Left lung (tissue), 10 donors: ENCODE results near the gene KRTAP22-2. TPM values are rescaled to one million over a fixed set of nuclear protein-coding genes. Genes with fewer than 3 reads are reported as not detected.

ENCODE experiments used
- ATAC-seq: fragments of 200-7000 bp; cut with Tn5 transposase; one replicate; pipeline ENCODE4 v1.9.1; 2020; ENCODE audit warnings: moderate library complexity
- DNase-seq, 4 donors: peaks; one replicate each; pipeline ENCODE4 v3.0.0-alpha.2; 2013 to 2020
- H3K27ac ChIP-seq, 2 donors: fragments of 200-600 bp; sonication (generic) in 1 of 2; one replicate each; pipeline versions ENCODE4 v1.5.0 to v1.8.0; 2020 to 2021
- H3K27me3 ChIP-seq, 2 donors: fragments of 200-600 bp; sonication (generic) in 1 of 2; one replicate each; pipeline versions ENCODE4 v1.5.0 to v1.8.0; 2020 to 2021
- H3K36me3 ChIP-seq, 2 donors: fragments of 200-600 bp; sonication (generic) in 1 of 2; one replicate each; pipeline versions ENCODE4 v1.5.0 to v1.8.0; 2020 to 2021
- H3K4me1 ChIP-seq, 2 donors: fragments of 200-600 bp; one replicate each; pipeline ENCODE4 v1.8.0; 2021
- H3K4me3 ChIP-seq, 2 donors: fragments of 200-600 bp; sonication (generic) in 1 of 2; one replicate each; pipeline versions ENCODE4 v1.5.0 to v1.8.0; 2020 to 2021; ENCODE audit warnings: mild to moderate bottlenecking in 1 of 2
- H3K9me3 ChIP-seq, 2 donors: fragments of 200-600 bp; sonication (generic) in 1 of 2; one replicate each; pipeline versions ENCODE4 v1.5.0 to v1.8.0; 2020 to 2021
- CTCF ChIP-seq, 2 donors: fragments of 200-600 bp; sonication (generic) in 1 of 2; IDR thresholded peaks; one replicate each; pipeline versions ENCODE4 v1.5.0 to v1.8.0; 2021; ENCODE audit warnings: antibody characterized with exemption in 2 of 2
- intact Hi-C, 2 donors: fragments of 100-400 bp; cut with DNase I; formaldehyde crosslinking; loops; one replicate each; pipeline versions ENCODE4 v1.11.2 to v1.14.2; 2022
- polyA plus RNA-seq, 6 donors: library from polyadenylated mRNA; unstranded; fragments of 120-200 nt; gene quantifications; one replicate each; pipeline ENCODE4 v1.2.1, GENCODE V29; 2013; ENCODE audit not compliant: insufficient read length in 6 of 6
- total RNA-seq, 2 donors: library from RNA; stranded (reverse); fragmentation: NEBNext Ultra II Directional; extraction: Animal tissue kit (Norgen Biotek cat#: 25700); gene quantifications; one replicate each; pipeline ENCODE4 v1.2.1, GENCODE V29; 2021
- donor health status: DM: no; HTN: yes; CAD: no.
- donor health status: DM: no; HTN: no; CAD: no.

Gene KRTAP22-2
- total and polyA plus RNA-seq, 8 donors = not detected

GRCh38 chr21:30577766-30578165, 12.4 kb downstream of the KRTAP22-2 start:
- no peaks in the 10 kb centered on the region for H3K27me3 ChIP-seq
- intact Hi-C loops = no loop called here
- H3K36me3 ChIP-seq = no peaks in the 10 kb centered on the region
- no peak overlapping the region for H3K4me3 ChIP-seq
- no peak for TF ChIP-seq CTCF (IDR thresholded peaks at IDR 0.05)
- ATAC-seq (no peak), DNase-seq (no peak)
- no peak overlapping the region for H3K27ac ChIP-seq
- no peaks in the 10 kb centered on the region for H3K4me1 ChIP-seq
- H3K9me3 ChIP-seq = no peaks in the 10 kb centered on the region

- H3K9me3 ChIP-seq = no peaks in the 10 kb centered on the region
- no peaks in the 10 kb centered on the region for H3K36me3 ChIP-seq
- no peak overlapping the region for H3K27ac ChIP-seq
- DNase-seq (no peak), ATAC-seq (no peak)
- no peaks in the 10 kb centered on the region for H3K4me1 ChIP-seq
- no peaks in the 10 kb centered on the region for H3K27me3 ChIP-seq
- no peak for TF ChIP-seq CTCF (IDR thresholded peaks at IDR 0.05)
- intact Hi-C loops = no loop called here
- H3K4me3 ChIP-seq = no peak overlapping the region
Measured at GRCh38 chr21:30567617-30568016, 22.6 kb downstream of the KRTAP22-2 start.

- Histone ChIP-seq H3K36me3 (no peaks in the 10 kb centered on the region), H3K9me3 (no peaks in the 10 kb centered on the region), H3K4me3 (no peak overlapping the region), H3K27me3 (no peaks in the 10 kb centered on the region), H3K27ac (no peak overlapping the region), H3K4me1 (no peaks in the 10 kb centered on the region)
- DNase-seq (no peak), ATAC-seq (no peak)
- intact Hi-C loops = no loop called here
- TF ChIP-seq CTCF (IDR thresholded peaks at IDR 0.05) = no peak
Measured at GRCh38 chr21:30563630-30564029, 26.6 kb downstream of the KRTAP22-2 start.

GRCh38 chr21:30563072-30563471, 27.1 kb downstream of the KRTAP22-2 start:
- no peaks in the 10 kb centered on the region for H3K27me3 ChIP-seq
- intact Hi-C loops = no loop called here
- no peaks in the 10 kb centered on the region for H3K36me3 ChIP-seq
- ATAC-seq = no peak
- H3K9me3 ChIP-seq = no peaks in the 10 kb centered on the region
- no peak for TF ChIP-seq CTCF (IDR thresholded peaks at IDR 0.05)
- H3K4me3 ChIP-seq = no peak overlapping the region
- H3K4me1 ChIP-seq = no peaks in the 10 kb centered on the region
- no peak overlapping the region for H3K27ac ChIP-seq
- no peak for DNase-seq

GRCh38 chr21:30561957-30562356, 28.2 kb downstream of the KRTAP22-2 start:
- Histone ChIP-seq H3K9me3 (no peaks in the 10 kb centered on the region), H3K36me3 (no peaks in the 10 kb centered on the region), H3K4me1 (no peaks in the 10 kb centered on the region), H3K27ac (no peak overlapping the region), H3K4me3 (no peak overlapping the region), H3K27me3 (no peaks in the 10 kb centered on the region)
- TF ChIP-seq CTCF (IDR thresholded peaks at IDR 0.05) = no peak
- intact Hi-C loops = no loop called here
- no peak for ATAC-seq
- DNase-seq = no peak
